Measurements from ENCODE around the gene TCEA2.

GRCh38 chr20:64050261-64051032 is 12.6 kb upstream of the TCEA2 start:
- no peak for TF ChIP-seq SUZ12 (IDR thresholded peaks at IDR 0.05)
- no peak for TF ChIP-seq LEF1 (IDR thresholded peaks at IDR 0.05; ENCODE audit: borderline replicate concordance)
- no peak for TF ChIP-seq SP1 (IDR thresholded peaks at IDR 0.05)
- TF ChIP-seq FOXA1 (IDR thresholded peaks at IDR 0.05) = no peak
- no peak for TF ChIP-seq ZNF384 (IDR thresholded peaks at IDR 0.05)
- TF ChIP-seq FOXM1 (IDR thresholded peaks at IDR 0.05; ENCODE audit: borderline replicate concordance) = no peak
- no peak for TF ChIP-seq NFRKB (IDR thresholded peaks at IDR 0.05)
- no peak for TF ChIP-seq BHLHE40 (IDR thresholded peaks at IDR 0.05; ENCODE audit: borderline replicate concordance)
- TF ChIP-seq PKNOX1 (IDR thresholded peaks at IDR 0.05) = no peak
- no peak for TF ChIP-seq ELF4 (IDR thresholded peaks at IDR 0.05)
- no peak for TF ChIP-seq L3MBTL2 (conservative IDR thresholded peaks at IDR 0.05)
- no peak for TF ChIP-seq TARDBP (IDR thresholded peaks at IDR 0.05)
- TF ChIP-seq CTBP1 (IDR thresholded peaks at IDR 0.05; ENCODE audit: borderline replicate concordance) = no peak
- TF ChIP-seq ARNT (IDR thresholded peaks at IDR 0.05) = no peak

Measured in HEK293T (cell line).